Measurements from ENCODE around the gene AIMP1.

The AIMP1 gene

GRCh38 chr4:106343865-106344646 is 27.7 kb downstream of the AIMP1 start:
- no peak for DNase-seq (ENCODE audit: low read depth, low spot score)
- no peak overlapping the region for H3K27ac ChIP-seq

DNA sequence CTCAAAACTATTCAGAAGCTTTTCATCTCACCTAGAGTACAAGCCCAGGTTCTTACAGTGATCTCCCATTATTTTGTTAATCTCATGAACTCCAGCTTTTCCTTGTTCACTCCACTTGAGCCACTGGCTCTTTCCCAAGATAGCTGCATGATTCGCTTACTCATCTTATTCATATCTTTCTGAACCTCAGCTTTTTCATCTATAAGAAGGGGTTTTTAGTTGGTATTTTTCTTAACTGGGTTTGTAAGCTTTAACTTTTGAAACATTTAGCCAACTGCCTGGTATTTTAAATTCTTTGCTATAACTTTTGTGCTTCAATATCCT is 28.3 kb downstream of the AIMP1 start:
- no peak for DNase-seq (ENCODE audit: low read depth, low spot score)
- H3K27ac ChIP-seq, result no peak overlapping the region

- no peak overlapping the region for H3K27ac ChIP-seq
- DNase-seq (ENCODE audit: low read depth, low spot score), result no peak
Measured at GRCh38 chr4:106347167-106347566, 30.8 kb downstream of the AIMP1 start.

GRCh38 chr4:106351016-106351415 is 34.7 kb downstream of the AIMP1 start:
- no peak for DNase-seq (ENCODE audit: low read depth, low spot score)
- peak overlapping the region; percentile 18 for H3K27ac ChIP-seq

DNA sequence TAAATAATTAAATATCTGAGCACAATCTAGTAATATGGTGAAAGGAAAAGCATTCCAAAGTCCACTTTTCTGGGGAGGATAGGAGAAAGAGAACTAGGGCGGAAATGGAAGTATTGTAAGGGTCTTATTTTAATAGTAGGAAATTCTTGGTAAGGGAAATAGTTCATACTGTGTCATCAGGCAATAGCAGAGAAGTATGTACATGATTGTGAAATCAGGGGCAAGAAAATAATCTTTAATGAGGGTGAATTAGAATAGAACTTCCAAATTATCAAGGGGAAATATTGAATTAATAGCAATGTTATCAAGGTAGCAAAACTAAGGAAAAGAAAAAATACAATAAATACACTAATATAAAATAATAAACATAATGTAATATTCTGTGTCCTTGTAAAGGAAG is 37.4 kb downstream of the AIMP1 start:
- DNase-seq (ENCODE audit: low read depth, low spot score), result no peak

GRCh38 chr4:106355193-106355592 is 38.8 kb downstream of the AIMP1 start:
- DNase-seq (ENCODE audit: low read depth, low spot score), result no peak
- no peak overlapping the region for H3K27ac ChIP-seq

More for the DNA sequence above, 37.4 kb downstream of the AIMP1 start:
- no peak overlapping the region for H3K27ac ChIP-seq

DNA sequence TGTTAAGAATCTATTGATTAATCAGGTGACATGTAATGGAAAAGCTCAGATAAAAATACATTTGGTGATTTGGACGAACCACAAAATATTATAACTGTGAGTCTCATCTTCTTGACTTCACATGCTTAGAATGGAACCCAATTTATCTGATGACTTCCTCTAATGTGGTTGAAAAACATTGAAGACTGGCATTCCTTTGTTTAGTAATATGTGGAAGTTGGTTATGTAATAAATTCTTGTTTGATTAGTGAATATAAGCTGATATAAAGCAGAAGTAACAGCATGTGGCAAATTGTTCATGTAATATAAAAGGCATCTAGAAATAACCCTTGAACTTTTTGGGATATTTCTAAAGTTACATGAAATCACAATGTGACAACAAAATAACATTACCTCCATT is 42.5 kb downstream of the AIMP1 start:
- peak overlapping the region; percentile 12 for H3K27ac ChIP-seq
- no peak for DNase-seq (ENCODE audit: low read depth, low spot score)

- H3K27ac ChIP-seq, result no peak overlapping the region
- DNase-seq (ENCODE audit: low read depth, low spot score), result no peak
Measured at GRCh38 chr4:106362086-106362825, 45.9 kb downstream of the AIMP1 start.

- DNase-seq (ENCODE audit: low read depth, low spot score), result no peak
Measured at GRCh38 chr4:106364282-106364681, 47.9 kb downstream of the AIMP1 start.

DNA sequence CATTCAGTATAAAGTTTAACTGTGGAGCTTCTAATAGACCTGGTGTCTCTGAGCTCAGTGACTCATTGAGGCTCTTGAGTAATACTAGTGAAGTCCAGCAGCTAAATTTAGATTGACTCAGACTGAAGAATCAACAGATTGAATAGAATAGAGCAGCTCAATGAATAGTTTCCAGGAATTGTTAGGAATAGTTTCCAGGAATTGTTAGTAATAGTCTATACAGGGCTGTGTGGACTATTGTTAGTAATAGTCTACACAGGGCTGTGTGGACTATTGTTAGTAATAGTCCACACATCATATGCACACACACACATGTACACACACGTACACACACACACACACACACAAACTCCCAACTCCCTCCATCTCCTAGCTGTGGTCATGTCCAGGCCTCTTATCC is 49.3 kb downstream of the AIMP1 start:
- DNase-seq (ENCODE audit: low read depth, low spot score), result peak; percentile 67
- peak overlapping the region; percentile 43 for H3K27ac ChIP-seq

More at GRCh38 chr4:106364282-106364681, 47.9 kb downstream of the AIMP1 start:
- H3K27ac ChIP-seq, result no peak overlapping the region

DNA sequence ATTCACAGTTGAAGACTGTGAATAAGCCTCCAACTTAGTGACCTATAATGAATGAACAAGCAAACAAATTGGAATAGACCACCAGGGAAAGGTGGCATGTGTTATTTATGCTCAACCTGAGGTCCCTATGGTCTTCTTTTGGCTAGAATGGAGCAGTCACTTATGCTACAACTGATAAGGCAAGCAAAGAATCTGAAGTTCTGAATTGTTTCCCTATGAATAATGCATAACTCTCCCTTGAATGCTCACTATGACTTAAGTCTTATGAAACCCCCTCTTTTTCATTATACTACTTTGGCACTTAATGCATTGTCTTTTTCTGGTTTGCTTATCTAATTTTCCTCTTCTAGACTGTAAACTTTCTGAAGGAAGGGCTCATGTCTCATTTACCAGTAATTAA is 49.7 kb downstream of the AIMP1 start:
- peak overlapping the region; percentile 43 for H3K27ac ChIP-seq

GRCh38 chr4:106367072-106367471 is 50.7 kb downstream of the AIMP1 start:
- no peak for DNase-seq (ENCODE audit: low read depth, low spot score)
- no peak overlapping the region for H3K27ac ChIP-seq

More for the DNA sequence above, 49.7 kb downstream of the AIMP1 start:
- no peak for DNase-seq (ENCODE audit: low read depth, low spot score)

- no peak within 1 kb of the TSS for H3K27ac ChIP-seq
- no peak for DNase-seq (ENCODE audit: low read depth, low spot score)
Measured at GRCh38 chr4:106368678-106369077, 52.3 kb downstream of the AIMP1 start, which contains the start of gene GIMD1. Gene GIMD1, minus strand, starts transcription at chr4:106368778. Its CDS starts 1,343 bp downstream, at chr4:106367435.

GRCh38 chr4:106369456-106370060 is 53.2 kb downstream of the AIMP1 start:
- peak; percentile 12 for DNase-seq (ENCODE audit: low read depth, low spot score)
- H3K27ac ChIP-seq, result no peak overlapping the region

- H3K27ac ChIP-seq, result no peak overlapping the region
- DNase-seq (ENCODE audit: low read depth, low spot score), result no peak
Measured at GRCh38 chr4:106370214-106370613, 53.9 kb downstream of the AIMP1 start.

GRCh38 chr4:106371161-106371560 is 54.8 kb downstream of the AIMP1 start:
- no peak for DNase-seq (ENCODE audit: low read depth, low spot score)
- no peak overlapping the region for H3K27ac ChIP-seq

- H3K27ac ChIP-seq, result no peak overlapping the region
- DNase-seq (ENCODE audit: low read depth, low spot score), result no peak
Measured at GRCh38 chr4:106373026-106373425, 56.7 kb downstream of the AIMP1 start.

GRCh38 chr4:106380179-106380578 is 63.8 kb downstream of the AIMP1 start:
- no peak for DNase-seq (ENCODE audit: low read depth, low spot score)
- H3K27ac ChIP-seq, result no peak overlapping the region

- DNase-seq (ENCODE audit: low read depth, low spot score), result no peak
- no peak overlapping the region for H3K27ac ChIP-seq
Measured at GRCh38 chr4:106384878-106385277, 68.5 kb downstream of the AIMP1 start.

- no peak overlapping the region for H3K27ac ChIP-seq
- DNase-seq (ENCODE audit: low read depth, low spot score), result no peak
Measured at GRCh38 chr4:106385853-106386393, 69.6 kb downstream of the AIMP1 start.

GRCh38 chr4:106395582-106395981 is 79.2 kb downstream of the AIMP1 start:
- no peak overlapping the region for H3K27ac ChIP-seq
- DNase-seq (ENCODE audit: low read depth, low spot score), result no peak

Data from epithelial cell of prostate (primary cell).